Duodenal mucosa (tissue), 2 donors: Measurements from ENCODE around the gene ENOX2.
"Not testable (repeated sequence)": the region's sequence is repeated elsewhere in the genome, so short reads cannot be mapped to it uniquely, and the experiment has no call there.

Experiments used
- H3K27ac ChIP-seq: one replicate; pipeline ENCODE4 v1.7.0; 2013; ENCODE audit warnings: low read depth, low read length
- H3K27me3 ChIP-seq, 2 donors: one replicate each; pipeline ENCODE4 v1.7.0; 2013; ENCODE audit warnings: low read length in 2 of 2, control low read depth in 1 of 2; ENCODE audit not compliant: insufficient read depth in 2 of 2, control insufficient read depth in 1 of 2
- H3K36me3 ChIP-seq, 2 donors: one replicate each; pipeline ENCODE4 v1.7.0; 2013; ENCODE audit warnings: low read length in 2 of 2, control low read depth in 1 of 2; ENCODE audit not compliant: insufficient read depth in 2 of 2, control insufficient read depth in 1 of 2
- H3K4me1 ChIP-seq, 2 donors: one replicate each; pipeline ENCODE4 v1.7.0; 2013; ENCODE audit warnings: low read length in 2 of 2, control low read depth in 1 of 2; ENCODE audit not compliant: insufficient read depth in 2 of 2, control insufficient read depth in 1 of 2
- H3K4me3 ChIP-seq, 2 donors: one replicate each; pipeline ENCODE4 v1.7.0; 2013; ENCODE audit warnings: low read length in 2 of 2, low read depth in 1 of 2
- H3K9ac ChIP-seq, 2 donors: one replicate each; pipeline ENCODE4 v1.7.0; 2013; ENCODE audit warnings: low read length in 2 of 2, low read depth in 1 of 2
- H3K9me3 ChIP-seq, 2 donors: one replicate each; pipeline ENCODE4 v1.7.0; 2013; ENCODE audit warnings: low read length in 2 of 2, control low read depth in 1 of 2; ENCODE audit not compliant: control insufficient read depth in 1 of 2

ENOX2 gene

DNA sequence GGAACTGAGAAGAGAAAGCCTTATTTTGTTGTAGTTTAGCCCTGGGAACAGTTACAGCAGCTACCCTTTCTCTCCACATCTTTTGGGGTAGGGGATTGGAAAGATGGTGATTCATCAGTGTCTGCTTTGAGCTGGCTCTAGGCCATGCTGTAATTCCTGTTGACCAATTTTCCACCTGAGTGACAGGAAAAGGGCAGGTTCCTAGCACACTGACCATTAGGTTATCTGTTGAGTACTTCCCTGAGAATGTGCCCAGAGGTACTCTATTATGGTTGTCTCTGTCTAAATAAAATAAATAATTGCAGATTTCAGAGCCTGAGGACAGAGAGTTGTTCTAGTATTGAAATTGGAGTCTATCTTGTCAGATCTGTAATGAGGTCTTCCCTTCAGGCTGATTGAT is 109.0 kb downstream of the ENOX2 start:
- no peaks in the 10 kb centered on the region for H3K36me3 ChIP-seq
- H3K4me1 ChIP-seq = no peaks in the 10 kb centered on the region
- no peaks in the 10 kb centered on the region for H3K27me3 ChIP-seq
- H3K9me3 ChIP-seq = no peaks in the 10 kb centered on the region
- no peak overlapping the region for H3K9ac ChIP-seq
- no peak overlapping the region for H3K27ac ChIP-seq
- no peak overlapping the region for H3K4me3 ChIP-seq

DNA sequence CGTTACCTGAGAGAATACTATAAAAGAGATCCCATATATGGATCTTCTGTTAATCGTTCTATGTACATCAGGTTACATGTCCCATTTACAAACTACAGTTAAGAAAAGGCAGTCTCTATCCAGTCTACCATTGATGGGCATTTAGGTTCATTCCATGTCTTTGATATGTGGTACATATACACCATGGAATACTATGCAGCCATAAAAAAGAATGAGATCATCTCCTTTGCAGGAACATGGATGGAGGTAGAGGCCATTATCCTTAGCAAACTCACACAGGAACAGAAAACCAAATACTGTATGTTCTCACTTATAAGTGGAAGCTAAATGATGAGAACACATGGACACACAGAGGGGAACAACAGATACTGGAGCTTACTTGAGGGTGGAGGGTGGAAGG is 111.1 kb downstream of the ENOX2 start:
- not testable (repeated sequence) for H3K27me3 ChIP-seq, H3K9me3 ChIP-seq, H3K9ac ChIP-seq, H3K4me1 ChIP-seq, H3K27ac ChIP-seq, H3K36me3 ChIP-seq, H3K4me3 ChIP-seq

DNA sequence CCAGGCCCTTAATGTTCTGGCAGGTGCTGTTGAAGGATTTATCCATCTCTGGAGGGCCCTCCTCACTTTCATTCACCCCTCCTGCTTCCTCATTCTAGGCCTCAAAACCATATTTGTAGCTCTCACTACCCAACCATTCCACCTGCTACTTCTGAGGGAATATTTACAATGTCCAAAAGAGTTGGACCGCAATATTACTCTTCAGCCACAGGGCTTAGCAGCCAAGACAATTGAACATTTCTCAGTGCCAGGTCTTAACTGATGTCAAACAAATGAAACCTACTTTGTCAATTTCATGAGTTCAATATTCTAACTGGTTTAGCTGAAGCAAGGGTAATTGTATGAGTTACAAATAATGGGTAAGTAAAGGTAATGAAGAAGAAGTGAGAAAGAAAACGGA is 113.2 kb downstream of the ENOX2 start:
- H3K36me3 ChIP-seq = no peaks in the 10 kb centered on the region
- H3K27ac ChIP-seq = no peak overlapping the region
- H3K9ac ChIP-seq = no peak overlapping the region
- H3K27me3 ChIP-seq = no peaks in the 10 kb centered on the region
- no peak overlapping the region for H3K4me3 ChIP-seq
- no peaks in the 10 kb centered on the region for H3K9me3 ChIP-seq
- no peaks in the 10 kb centered on the region for H3K4me1 ChIP-seq

- Histone ChIP-seq H3K36me3 (no peaks in the 10 kb centered on the region), H3K4me3 (no peak overlapping the region), H3K4me1 (no peaks in the 10 kb centered on the region), H3K9me3 (no peaks in the 10 kb centered on the region), H3K27me3 (no peaks in the 10 kb centered on the region), H3K27ac (no peak overlapping the region), H3K9ac (no peak overlapping the region)
These were observed 114.0 kb downstream of the ENOX2 start for GRCh38 chrX:130788786-130789581.

- Histone ChIP-seq H3K9me3 (no peaks in the 10 kb centered on the region), H3K27me3 (no peaks in the 10 kb centered on the region), H3K4me1 (no peaks in the 10 kb centered on the region), H3K27ac (no peak overlapping the region), H3K36me3 (no peaks in the 10 kb centered on the region), H3K9ac (no peak overlapping the region), H3K4me3 (no peak overlapping the region)
These were observed 117.0 kb downstream of the ENOX2 start for GRCh38 chrX:130786030-130786429.

DNA sequence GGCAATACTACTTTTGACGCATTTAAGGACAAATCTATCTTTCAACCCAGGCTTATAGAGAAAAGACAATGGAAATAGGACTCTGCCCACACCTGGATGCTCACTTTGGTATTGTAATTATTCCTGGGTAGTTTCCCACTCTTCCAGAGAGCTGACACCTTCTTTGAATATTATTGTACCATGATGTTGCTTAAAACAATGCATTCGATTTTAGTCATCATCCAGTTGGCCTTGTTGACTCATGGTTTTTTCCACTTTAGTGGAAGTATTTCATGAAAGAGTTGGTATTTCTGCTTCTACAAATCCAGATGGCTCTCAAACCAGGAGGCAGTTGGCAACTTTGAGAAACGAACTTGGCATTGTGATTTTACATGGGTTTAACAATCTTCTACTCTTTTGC is 124.2 kb downstream of the ENOX2 start:
- Histone ChIP-seq H3K9me3 (no peaks in the 10 kb centered on the region), H3K4me1 (no peaks in the 10 kb centered on the region), H3K27me3 (no peaks in the 10 kb centered on the region), H3K27ac (no peak overlapping the region), H3K9ac (no peak overlapping the region), H3K4me3 (no peak overlapping the region), H3K36me3 (no peaks in the 10 kb centered on the region)

DNA sequence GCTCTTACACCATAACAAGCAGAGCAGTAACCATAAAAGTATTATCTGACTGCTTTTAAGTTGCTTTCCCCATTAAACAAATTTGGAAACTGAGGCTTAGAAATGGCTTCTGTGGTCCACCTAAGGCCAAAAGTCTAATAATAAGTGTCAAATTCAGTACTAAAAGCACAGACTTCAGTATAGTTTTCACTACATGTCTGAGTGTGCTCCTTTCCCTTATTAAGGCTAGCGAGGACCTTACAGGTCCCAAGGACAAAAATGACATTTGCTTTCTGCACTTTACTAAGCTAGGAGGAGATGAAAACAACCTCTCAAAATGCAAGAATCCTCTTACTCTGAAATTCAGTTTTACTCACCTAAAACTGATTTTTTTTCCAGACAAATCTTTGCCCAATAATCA is 127.2 kb downstream of the ENOX2 start:
- Histone ChIP-seq H3K4me1 (no peaks in the 10 kb centered on the region), H3K36me3 (no peaks in the 10 kb centered on the region), H3K27ac (no peak overlapping the region), H3K4me3 (no peak overlapping the region), H3K9me3 (no peaks in the 10 kb centered on the region), H3K9ac (no peak overlapping the region), H3K27me3 (no peaks in the 10 kb centered on the region)

DNA sequence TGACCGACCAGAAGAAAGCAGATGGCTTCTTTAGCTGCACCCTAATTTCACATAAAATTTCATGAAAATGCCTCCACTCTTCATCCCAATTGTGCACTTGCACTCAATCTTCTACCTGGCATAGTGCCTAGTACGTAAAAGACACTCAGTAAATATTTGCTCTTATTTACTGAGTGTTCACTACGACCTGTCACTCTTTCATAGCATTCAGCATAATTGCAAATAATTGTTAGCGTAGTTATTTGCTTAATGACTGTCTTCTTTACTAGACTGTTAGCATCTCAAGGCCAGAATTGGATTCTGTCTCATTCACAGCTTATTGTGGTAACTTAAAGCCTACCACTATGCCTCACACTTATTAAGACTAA is 130.2 kb downstream of the ENOX2 start:
- H3K27ac ChIP-seq = no peak overlapping the region
- H3K36me3 ChIP-seq = no peaks in the 10 kb centered on the region
- no peaks in the 10 kb centered on the region for H3K27me3 ChIP-seq

DNA sequence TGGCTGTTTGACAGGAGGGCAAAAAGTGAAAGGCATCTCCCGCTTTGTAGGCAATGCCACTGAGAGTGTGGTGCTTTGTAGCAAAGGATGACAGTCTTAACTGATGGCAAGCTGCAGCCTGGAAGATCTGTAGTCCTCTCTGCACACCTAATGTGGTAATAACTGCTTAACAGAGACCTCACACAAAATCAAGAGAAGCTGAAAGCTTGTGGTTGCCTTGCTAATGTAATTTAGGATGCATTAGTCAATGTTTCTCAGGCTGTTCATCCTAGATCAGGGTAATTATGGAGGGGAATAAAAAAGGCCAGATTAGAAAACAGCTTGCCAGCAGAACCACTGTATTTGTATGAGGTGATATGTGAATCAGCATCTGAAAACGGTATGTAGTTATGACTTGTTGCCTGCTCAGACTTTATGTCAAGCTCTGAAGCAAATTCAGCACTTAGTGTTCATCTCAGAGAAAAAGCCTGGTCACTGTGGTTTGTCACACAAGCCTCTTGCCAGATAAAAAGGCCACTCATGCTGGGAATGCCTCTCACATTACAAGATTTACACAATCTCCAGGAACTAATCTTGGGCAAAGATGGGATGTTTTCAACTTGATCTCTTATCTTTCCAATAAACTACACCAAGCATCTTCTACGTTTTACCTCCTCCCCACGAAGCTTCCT is 130.8 kb downstream of the ENOX2 start:
- Histone ChIP-seq H3K4me1 (no peaks in the 10 kb centered on the region), H3K4me3 (no peak overlapping the region), H3K9ac (no peak overlapping the region), H3K9me3 (no peaks in the 10 kb centered on the region), H3K27me3 (no peaks in the 10 kb centered on the region), H3K36me3 (no peaks in the 10 kb centered on the region), H3K27ac (no peak overlapping the region)

More for the DNA sequence above, 130.2 kb downstream of the ENOX2 start:
- Histone ChIP-seq H3K9ac (no peak overlapping the region), H3K4me3 (no peak overlapping the region), H3K9me3 (no peaks in the 10 kb centered on the region), H3K4me1 (no peaks in the 10 kb centered on the region)

DNA sequence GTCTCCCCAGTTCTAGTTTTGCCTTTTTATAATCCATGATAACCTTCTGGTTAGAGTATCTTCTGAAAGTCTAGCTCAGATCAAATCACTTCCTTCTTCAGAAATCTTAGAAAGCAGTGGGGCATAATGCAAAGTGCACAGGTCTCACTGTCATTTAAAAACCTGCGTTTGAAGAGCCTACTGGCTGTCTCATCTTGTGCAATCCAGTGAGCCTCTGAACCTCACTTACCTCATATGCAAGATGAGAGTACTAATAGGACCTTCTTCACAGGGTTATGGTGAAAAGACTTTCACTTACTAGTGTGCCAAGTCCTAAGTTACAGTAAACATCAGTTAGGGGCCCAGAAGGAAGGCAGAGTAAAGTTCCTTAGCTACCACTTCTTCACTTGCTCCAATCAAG is 131.4 kb downstream of the ENOX2 start:
- Histone ChIP-seq H3K4me3 (no peak overlapping the region), H3K4me1 (no peaks in the 10 kb centered on the region), H3K9me3 (no peaks in the 10 kb centered on the region), H3K9ac (no peak overlapping the region), H3K27me3 (no peaks in the 10 kb centered on the region), H3K36me3 (no peaks in the 10 kb centered on the region), H3K27ac (no peak overlapping the region)
